ENCODE results near the gene MCU.

GRCh38 chr10:72648301-72648700, 43.6 kb upstream of the MCU start:
- TF ChIP-seq CTCF (conservative IDR thresholded peaks at IDR 0.05; ENCODE audit: low read length): no peak
- no peak for TF ChIP-seq EZH2phosphoT487 (IDR thresholded peaks at IDR 0.05; ENCODE audit: borderline replicate concordance, low read depth, low read length)
